HUES6 (cell line): ENCODE measurements around the gene RAD23A.

Experiments used
- H3K27ac ChIP-seq: 2 replicates; pipeline ENCODE4 v1.7.0; 2013; ENCODE audit warnings: low read depth, mild to moderate bottlenecking, low read length, inconsistent platforms
- H3K27me3 ChIP-seq: 2 replicates; pipeline ENCODE4 v1.6.1; 2013; ENCODE audit warnings: low read length; ENCODE audit not compliant: control insufficient read depth, insufficient read depth
- H3K36me3 ChIP-seq: 2 replicates; pipeline ENCODE4 v1.6.1; 2013; ENCODE audit warnings: low read length; ENCODE audit not compliant: control insufficient read depth, insufficient read depth
- H3K4me1 ChIP-seq: 2 replicates; pipeline ENCODE4 v1.6.1; 2013; ENCODE audit warnings: low read length; ENCODE audit not compliant: control insufficient read depth, insufficient read depth
- H3K4me3 ChIP-seq: 2 replicates; pipeline ENCODE4 v1.5.1; 2013; ENCODE audit warnings: low read depth, low read length
- H3K9ac ChIP-seq: one replicate; pipeline ENCODE4 v1.6.1; 2013; ENCODE audit warnings: mild to moderate bottlenecking, low read length
- H3K9me3 ChIP-seq: 2 replicates; pipeline ENCODE4 v1.6.1; 2013; ENCODE audit warnings: low read depth, low read length; ENCODE audit not compliant: control insufficient read depth, insufficient read depth

Gene RAD23A

DNA sequence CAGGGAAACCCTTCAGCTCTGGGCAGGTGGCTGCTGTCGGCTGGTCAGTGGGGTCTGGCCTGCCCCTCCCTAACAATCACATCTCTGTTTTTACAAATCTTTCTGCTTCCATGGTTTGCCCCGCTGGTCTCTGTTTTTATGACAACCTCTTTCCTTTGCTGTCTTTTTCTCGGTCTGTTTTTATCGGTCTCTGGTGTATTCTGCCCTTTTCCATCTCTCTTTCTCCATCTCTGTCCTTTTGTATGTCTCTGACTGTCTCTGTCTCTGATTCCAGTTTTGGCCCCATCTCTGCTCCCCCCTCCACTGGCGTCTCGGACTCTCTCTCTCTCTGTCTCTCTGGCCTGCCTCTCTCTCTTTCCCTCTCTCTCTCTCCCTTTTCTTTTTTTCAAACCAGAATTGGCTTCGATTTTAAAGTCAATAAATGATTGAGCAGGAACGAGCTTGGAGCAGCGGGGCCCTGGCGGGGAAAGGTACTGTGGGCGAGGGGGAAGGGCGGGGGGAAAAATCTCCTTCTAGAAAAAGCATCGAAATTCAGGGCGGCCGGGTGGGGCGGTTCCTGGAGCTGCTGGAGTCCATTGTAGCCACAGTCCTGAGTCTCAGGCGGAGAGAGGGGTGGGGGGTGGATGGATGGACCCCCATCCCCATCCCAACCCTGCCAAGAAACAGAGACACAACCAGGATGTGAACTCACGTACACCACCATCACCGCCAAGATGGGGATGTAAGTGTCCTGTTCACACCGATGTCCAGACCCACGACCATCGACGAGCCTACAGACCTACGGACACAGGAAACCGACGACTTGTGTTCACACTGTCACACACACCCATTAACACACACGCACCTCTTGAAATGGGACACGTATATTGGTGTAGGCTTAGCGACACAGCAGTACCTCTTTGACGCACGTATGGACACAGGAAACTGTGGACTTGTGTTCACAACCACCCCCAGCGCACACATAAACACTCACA, 52.6 kb downstream of the RAD23A start:
- H3K9ac ChIP-seq: no peak overlapping the region
- peaks cover 91% of the 10 kb centered on the region for H3K27me3 ChIP-seq
- no peak overlapping the region for H3K27ac ChIP-seq
- no peaks in the 10 kb centered on the region for H3K36me3 ChIP-seq
- peaks cover 3% of the 10 kb centered on the region; the same call in 1 of the 2 replicates for H3K4me1 ChIP-seq
- no peak overlapping the region for H3K4me3 ChIP-seq
- no peaks in the 10 kb centered on the region for H3K9me3 ChIP-seq

DNA sequence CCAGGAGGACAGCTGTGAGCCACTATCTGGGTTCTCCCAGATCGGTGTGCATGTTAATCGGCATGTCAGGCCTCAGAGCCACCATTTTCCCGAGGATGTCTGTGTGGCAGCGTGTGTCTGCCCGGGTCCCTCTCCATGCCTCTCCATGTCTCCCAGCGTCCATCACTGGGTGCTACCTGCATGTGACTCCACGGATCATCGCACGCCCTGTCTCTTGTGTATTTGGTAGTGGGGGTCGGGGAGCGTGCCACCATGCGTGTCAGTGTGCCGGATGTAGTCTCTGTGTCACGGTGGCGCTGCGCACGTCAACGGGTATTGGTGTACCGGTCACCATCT, 55.5 kb downstream of the RAD23A start:
- Histone ChIP-seq H3K4me3 (no peak overlapping the region), H3K27ac (no peak overlapping the region), H3K9ac (no peak overlapping the region), H3K36me3 (no peaks in the 10 kb centered on the region), H3K4me1 (peaks cover under 1% of the 10 kb centered on the region; the same call in 1 of the 2 replicates), H3K27me3 (peaks cover 95% of the 10 kb centered on the region), H3K9me3 (no peaks in the 10 kb centered on the region)

DNA sequence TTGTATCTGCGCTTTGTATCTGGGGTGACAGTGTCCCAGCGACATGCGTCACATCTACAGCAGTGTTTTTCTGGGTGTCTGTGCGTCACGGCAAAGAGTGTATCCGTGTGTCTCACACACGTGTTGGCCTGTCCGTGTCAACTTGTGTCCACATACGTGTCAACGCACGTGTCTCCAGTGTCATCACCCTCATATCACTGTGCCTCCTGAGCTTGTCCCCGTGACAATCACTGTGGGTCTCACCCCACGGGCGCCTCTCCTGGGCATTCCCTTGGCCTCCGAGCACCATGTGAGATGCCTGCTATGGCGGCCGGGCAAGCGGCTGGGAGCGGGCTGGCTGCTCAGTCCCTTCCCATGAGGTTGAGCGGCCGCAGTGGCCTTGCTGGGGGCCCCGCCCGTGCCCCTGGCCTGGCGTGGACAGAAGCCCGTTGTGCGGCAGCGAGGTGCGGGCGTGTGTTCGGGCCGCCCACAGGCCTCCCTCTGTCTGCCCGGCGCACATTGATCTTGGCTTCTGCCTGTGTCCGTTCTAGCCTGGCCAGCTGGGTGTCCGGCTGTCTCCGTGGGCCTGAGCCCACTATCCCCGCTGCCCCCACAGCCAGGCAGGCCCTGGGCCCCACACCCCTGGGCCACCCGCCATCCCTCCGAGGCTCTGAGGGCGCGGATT, 56.0 kb downstream of the RAD23A start:
- Histone ChIP-seq H3K4me1 (no peaks in the 10 kb centered on the region), H3K4me3 (no peak overlapping the region), H3K27ac (no peak overlapping the region), H3K9ac (no peak overlapping the region), H3K9me3 (no peaks in the 10 kb centered on the region), H3K27me3 (peaks cover 95% of the 10 kb centered on the region), H3K36me3 (no peaks in the 10 kb centered on the region)

DNA sequence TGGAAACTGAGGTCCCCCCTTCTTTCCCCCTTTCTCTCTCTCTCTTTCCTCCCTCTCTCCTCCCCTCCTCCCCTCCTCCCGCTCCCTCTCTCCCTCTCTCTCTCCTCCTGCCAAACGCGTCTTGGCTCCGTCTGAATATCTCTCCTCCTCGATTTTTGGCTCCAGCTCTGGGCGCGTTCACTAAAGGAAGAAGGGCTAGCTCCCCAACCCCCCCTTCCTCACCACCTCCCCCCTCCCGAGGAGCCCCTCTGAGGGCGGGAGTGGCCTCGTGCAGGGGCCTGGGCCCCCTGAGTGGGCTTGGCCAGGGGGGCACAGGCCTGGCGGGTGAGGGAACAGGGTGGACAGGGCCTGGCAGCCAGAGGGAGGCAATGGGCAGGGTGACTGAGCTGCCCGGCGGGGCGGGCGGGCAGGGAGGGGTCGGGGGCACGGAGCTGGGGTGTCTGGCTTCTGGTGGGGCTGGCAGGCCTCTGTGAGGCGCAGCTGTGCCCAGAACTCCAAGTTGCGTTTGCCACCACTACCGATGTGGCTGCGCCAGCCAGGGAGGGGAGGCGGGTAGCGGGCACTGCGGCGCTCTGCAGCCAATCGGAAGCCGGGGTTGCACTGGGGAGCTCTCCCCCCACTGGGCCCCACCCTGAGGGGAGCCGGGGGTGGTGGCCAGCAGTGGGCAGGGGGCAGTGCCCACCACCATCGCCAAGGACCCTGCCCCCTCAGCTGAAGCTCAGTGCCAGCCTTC, 56.7 kb downstream of the RAD23A start:
- Histone ChIP-seq H3K4me1 (no peaks in the 10 kb centered on the region), H3K4me3 (no peak overlapping the region), H3K9me3 (no peaks in the 10 kb centered on the region), H3K36me3 (no peaks in the 10 kb centered on the region), H3K27me3 (peaks cover 95% of the 10 kb centered on the region), H3K9ac (no peak overlapping the region), H3K27ac (no peak overlapping the region)

DNA sequence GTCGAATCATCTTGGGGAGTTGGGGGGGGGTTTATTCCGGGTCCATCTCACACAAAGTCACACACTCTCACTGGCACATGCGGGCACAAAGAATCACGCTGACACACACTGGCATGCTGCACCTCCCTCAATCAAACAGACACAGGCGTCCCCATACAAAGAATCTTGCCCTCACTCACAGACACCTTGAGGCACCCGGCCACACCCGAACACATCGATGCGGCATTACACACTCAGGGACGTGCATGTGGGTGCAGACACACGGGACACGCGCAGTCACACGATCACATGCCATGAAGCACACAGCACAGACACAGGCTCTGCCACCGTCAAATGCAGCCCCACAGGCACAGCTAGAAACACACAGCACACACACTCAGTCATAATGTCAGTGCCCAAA, 57.4 kb downstream of the RAD23A start:
- Histone ChIP-seq H3K36me3 (no peaks in the 10 kb centered on the region), H3K4me3 (no peak overlapping the region), H3K27ac (no peak overlapping the region), H3K9me3 (no peaks in the 10 kb centered on the region), H3K27me3 (peaks cover 95% of the 10 kb centered on the region), H3K9ac (no peak overlapping the region), H3K4me1 (no peaks in the 10 kb centered on the region)
